ENCODE data around the gene DHX15.
"Not testable (repeated sequence)": the region's sequence is repeated elsewhere in the genome, so short reads cannot be mapped to it uniquely, and the experiment has no call there.

Gene DHX15

GRCh38 chr4:24544208-24544988 lies 40.0 kb downstream of the DHX15 start:
- DNase-seq (ENCODE audit: low read depth) = no peak

- no peak for DNase-seq (ENCODE audit: low read depth)
These were observed 47.3 kb downstream of the DHX15 start for GRCh38 chr4:24537025-24537424.

DNA sequence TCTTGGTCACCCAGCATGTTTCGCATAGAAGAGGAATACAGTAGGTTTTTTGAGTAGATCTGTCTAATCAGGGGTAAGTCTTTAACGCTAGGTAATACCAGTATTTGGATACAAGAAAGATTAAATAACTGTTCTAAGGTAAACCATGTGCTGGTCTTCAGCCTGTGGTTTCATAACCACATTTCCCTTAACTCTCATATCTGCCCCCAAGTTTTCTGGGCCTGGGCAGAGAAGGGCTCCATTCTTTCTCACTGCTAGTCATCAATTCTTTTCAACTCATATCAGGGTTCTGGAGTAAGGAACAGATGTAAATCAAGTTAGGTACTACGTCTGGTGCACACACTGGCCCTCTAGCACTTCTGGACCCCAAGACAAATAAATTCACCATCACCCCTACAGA lies 49.0 kb downstream of the DHX15 start:
- no peak for DNase-seq (ENCODE audit: low read depth)

DNA sequence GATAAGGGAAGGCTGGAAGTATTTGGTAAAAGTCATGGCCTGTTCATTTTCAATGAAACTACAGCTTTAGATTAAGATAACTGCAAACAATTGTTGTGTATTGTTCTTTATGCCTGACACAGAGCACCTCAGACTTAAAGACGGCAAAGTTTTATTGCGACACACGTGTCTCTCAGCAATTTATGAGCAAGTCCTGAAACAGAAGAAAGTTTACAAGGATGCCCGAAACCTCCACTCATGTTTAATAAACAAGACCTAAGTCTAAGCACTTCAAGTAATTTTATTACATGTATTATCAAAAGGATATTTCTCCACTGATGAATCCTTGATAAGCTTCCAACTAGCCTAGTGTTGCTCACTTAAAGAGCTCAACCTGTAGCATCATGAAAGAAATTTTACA lies 51.0 kb downstream of the DHX15 start:
- no peak for DNase-seq (ENCODE audit: low read depth)

DNA sequence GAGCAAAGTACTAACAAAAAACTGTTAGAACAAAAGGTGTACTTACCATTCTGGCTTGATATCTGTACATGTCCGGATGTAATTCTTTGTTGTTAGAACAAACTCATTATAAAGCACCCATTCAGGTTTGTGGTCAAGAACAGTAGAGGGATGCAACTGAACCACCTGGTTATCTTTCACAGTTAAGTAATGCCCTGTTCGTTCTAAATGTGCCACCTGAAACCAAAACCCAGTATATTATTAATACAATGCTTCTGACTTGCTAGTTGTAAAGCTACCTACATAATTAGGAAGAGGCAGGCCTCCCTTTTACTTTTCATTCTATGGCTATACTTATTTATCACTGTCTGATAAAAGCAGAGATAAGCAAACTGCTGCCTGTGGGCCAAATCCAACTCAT lies 54.8 kb downstream of the DHX15 start:
- DNase-seq (ENCODE audit: low read depth) = no peak

- DNase-seq (ENCODE audit: low read depth) = no peak
These were observed 57.0 kb downstream of the DHX15 start for GRCh38 chr4:24527371-24527770.

- DNase-seq (ENCODE audit: low read depth) = no peak
These were observed 62.8 kb downstream of the DHX15 start for GRCh38 chr4:24521544-24521943.

- DNase-seq (ENCODE audit: low read depth) = no peak
These were observed 64.7 kb downstream of the DHX15 start for GRCh38 chr4:24519649-24520048.

GRCh38 chr4:24517676-24518075 lies 66.7 kb downstream of the DHX15 start:
- DNase-seq (ENCODE audit: low read depth) = no peak

- no peak for DNase-seq (ENCODE audit: low read depth)
These were observed 67.4 kb downstream of the DHX15 start for GRCh38 chr4:24516926-24517325.

- DNase-seq (ENCODE audit: low read depth) = no peak
These were observed 68.7 kb downstream of the DHX15 start for GRCh38 chr4:24515698-24516097.

DNA sequence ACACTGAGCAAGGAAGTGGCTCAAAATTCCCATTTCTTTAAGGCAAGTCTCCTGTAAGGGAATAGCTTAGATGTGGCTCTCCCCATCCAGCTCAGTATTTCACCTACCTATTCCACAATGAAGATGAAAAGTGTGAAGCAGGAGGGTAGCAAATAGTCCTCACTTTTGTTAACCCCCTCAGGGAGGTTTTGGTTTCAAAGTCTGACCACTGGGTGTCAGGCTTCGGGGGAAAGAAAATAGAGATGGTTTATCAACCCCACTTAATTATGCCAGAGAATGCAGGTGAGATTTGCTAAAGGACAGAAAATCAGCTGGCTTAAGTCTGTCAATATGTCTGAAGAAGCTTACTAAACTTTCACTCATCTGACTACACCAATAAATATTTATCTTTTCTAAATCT lies 69.5 kb downstream of the DHX15 start:
- no peak for DNase-seq (ENCODE audit: low read depth)

- no peak for DNase-seq (ENCODE audit: low read depth)
These were observed 70.6 kb downstream of the DHX15 start for GRCh38 chr4:24513718-24514117.

DNA sequence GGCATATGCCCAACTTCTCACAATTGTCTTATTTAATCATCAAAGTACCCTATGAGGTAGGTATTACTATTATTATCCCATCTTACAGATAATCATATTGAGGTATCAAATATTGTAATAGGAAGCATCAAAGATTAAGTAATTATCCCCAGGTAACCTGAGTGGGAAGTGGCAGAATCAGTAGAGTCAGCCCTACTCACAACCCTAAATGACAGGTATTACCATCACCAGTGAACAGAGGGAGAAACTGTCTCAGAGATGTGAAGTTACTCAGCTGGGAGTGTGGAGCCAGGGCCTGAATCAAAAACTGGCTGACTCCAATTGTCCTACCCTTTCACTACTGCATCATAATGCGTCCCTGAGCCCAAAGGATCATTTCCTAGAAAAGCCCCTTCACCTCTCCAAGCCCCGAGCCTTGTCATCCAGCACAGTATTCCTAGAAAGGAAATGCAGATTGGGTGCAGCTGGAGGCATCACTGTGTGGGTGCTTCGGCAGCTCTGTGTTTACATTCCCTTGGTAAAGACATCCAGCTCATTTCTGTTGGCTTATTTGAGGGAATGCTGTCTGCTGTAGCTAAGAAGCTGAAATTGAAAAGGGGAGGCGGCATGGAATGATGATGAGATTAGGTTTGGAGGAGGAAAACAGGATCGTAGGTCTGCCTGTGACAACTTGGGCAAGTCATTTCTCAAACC lies 72.8 kb downstream of the DHX15 start:
- no peak for DNase-seq (ENCODE audit: low read depth)

DNA sequence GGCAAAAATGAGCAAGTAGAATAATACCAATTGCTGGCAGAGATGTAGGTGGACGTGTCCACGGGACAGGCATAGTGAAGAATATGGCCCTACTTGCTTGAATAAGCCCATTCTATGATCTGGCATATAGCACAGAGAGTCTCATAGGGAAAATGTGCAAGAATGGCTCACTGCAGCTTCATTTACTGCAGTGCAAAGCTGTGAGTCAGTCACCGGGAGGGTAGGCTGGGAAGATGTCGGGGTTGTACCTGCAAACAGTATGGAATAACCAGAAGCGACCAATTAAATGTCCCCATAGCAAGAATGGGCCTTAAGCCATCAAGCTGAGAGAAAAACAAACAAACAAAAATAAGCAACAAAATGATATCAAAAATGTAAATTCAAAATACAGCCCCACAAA lies 74.3 kb downstream of the DHX15 start:
- no peak for DNase-seq (ENCODE audit: low read depth)

DNA sequence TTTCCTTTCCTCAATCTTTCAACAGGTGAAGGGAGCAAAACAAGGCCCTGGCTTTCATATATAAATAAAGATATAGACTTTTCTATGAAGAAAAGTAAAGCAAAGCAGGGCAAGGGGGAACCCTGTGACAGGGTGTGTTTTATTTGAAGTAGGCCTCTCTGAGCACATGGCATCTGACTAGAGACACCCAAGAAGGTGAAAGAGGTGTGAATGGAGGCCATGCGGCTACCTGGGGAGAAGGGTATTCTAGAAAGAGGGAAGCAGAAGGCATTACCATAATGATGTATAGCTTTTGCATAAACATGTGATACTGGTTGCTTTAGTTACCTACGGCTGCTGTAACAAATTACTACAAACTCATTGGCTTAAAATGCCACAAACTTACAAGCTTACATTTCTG lies 75.8 kb downstream of the DHX15 start:
- DNase-seq (ENCODE audit: low read depth) = no peak

GRCh38 chr4:24507439-24507838 lies 76.9 kb downstream of the DHX15 start:
- DNase-seq (ENCODE audit: low read depth) = no peak

GRCh38 chr4:24503090-24503489 lies 81.3 kb downstream of the DHX15 start:
- not testable (repeated sequence) for DNase-seq (ENCODE audit: low read depth)

DNA sequence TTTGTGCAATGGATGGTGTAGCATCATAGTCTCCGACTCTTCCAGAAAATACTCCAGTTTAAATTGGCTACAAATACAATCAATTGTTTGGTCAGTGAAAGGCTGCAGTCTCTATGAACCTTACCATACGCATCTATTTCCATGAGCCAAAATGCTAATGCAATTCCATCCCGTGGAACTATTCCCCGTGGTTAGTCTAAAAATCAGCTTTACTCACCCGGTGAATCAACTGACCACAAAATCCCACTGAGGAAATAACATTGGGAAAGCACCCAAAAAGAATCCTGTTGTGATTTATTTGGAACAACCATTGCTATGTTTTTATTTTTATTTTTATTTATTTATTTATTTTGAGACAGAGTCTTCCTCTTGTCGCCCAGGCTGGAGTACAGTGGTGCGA lies 87.1 kb downstream of the DHX15 start:
- DNase-seq (ENCODE audit: low read depth) = no peak

DNA sequence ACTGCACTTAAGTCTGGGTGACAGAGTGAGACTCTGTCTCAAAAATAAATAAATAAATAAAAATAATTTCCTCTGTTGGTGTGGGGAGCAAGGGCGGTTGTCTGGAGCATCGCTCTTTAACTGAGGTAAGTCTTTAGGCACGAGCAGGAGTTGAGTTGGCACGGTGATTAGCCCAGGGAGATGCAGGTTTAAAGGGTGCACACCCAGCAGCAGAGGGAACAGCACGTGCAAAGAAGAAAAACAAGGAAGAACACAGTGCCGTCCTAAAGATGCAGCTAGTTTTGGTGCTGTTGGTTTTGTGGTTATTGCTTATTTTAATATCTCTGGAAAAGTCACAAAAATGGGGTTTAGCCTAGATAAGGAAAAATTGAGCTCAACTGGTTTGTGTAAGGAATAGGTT lies 87.8 kb downstream of the DHX15 start:
- no peak for DNase-seq (ENCODE audit: low read depth)

GRCh38 chr4:24495388-24495787 lies 89.0 kb downstream of the DHX15 start:
- no peak for DNase-seq (ENCODE audit: low read depth)

GRCh38 chr4:24489870-24490269 lies 94.5 kb downstream of the DHX15 start:
- no peak for DNase-seq (ENCODE audit: low read depth)

GRCh38 chr4:24488399-24489164 lies 95.8 kb downstream of the DHX15 start:
- peak; percentile 15 for DNase-seq (ENCODE audit: low read depth)

All from stimulated activated CD8-positive, alpha-beta memory T cell treated with anti-CD3 and anti-CD28 coated beads, Interleukin-12 subunit alpha, Interleukin-12 subunit beta, amount 100 ng/mL, for 4 hours (primary cell).